HG03064 (cell line): Measurements from ENCODE around the gene AP1G1.
"Not testable (repeated sequence)": the region's sequence is repeated elsewhere in the genome, so short reads cannot be mapped to it uniquely, and the experiment has no call there.

ENCODE experiments used
- ATAC-seq: cut with Tn5 transposase; IDR thresholded peaks from one replicate; pipeline ENCODE4 v1.9.1; 2021; ENCODE audit warnings: low read depth; ENCODE audit not compliant: unreplicated experiment

The AP1G1 gene

GRCh38 chr16:71709229-71709781 is 99.3 kb downstream of the AP1G1 start:
- ATAC-seq = no peak

DNA sequence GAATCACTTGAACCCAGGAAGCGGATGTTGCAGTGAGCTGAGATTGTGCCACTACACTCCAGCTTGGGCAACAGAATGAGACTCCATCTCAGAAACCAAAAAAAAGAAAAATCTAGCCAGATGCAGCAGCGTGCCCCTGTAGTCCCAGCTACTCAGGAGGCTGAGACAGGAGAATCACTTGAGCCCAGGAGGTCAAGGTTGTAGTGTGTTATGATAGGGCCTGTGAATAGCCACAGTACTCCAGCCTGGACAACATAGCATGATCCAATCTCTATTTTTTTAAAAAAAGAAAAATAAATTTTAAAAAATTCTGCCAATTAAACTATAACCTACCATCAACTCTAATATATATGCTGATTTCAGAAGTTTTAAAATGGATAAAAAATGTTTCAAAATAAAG is 99.9 kb downstream of the AP1G1 start:
- no peak for ATAC-seq

GRCh38 chr16:71707199-71707598 is 101.4 kb downstream of the AP1G1 start:
- ATAC-seq = no peak

DNA sequence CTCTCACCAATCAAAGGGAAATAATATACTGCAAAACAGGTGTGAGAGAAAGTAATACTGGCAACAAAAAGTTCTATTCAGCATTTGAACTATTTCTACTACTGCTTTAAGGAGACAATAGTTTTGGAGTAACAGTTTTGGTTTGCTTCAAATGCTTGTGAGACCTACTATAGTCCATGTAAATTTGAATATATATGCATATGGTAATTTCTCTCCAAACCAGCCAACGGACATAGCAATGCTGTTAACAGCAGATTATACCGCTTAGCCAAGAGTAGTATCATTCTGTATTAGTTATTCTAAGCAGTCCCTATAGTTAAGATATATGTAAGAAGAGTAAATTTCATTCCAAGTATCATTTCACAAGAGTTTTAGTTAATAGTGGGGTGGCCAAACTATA is 102.6 kb downstream of the AP1G1 start:
- no peak for ATAC-seq

- ATAC-seq = no peak
Observed at GRCh38 chr16:71703333-71703732, 105.3 kb downstream of the AP1G1 start.

- no peak for ATAC-seq
Observed at GRCh38 chr16:71700831-71701230, 107.8 kb downstream of the AP1G1 start.

DNA sequence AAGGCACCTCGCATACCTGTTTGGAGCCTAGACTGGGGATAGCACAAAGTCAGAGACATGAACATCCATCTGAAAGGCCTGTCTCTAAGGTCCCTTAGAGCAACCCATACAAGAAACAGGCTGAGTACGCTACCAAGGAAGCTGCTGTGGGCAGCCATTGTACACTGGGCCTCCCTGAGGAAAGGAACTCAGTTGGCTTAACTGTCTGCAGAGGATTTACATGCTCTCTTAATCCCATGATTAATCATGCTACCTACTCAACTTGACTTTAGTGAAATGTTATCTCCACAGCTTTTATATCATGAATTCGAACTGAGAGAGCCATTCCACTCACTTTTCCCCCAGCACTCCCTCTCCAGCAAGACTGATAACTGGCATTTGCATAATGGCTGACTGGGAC is 110.1 kb downstream of the AP1G1 start:
- ATAC-seq = no peak

- no peak for ATAC-seq
Observed at GRCh38 chr16:71693164-71693563, 115.5 kb downstream of the AP1G1 start.

- ATAC-seq = no peak
Observed at GRCh38 chr16:71689901-71690300, 118.7 kb downstream of the AP1G1 start.

GRCh38 chr16:71687861-71688260 is 120.8 kb downstream of the AP1G1 start:
- ATAC-seq = no peak

DNA sequence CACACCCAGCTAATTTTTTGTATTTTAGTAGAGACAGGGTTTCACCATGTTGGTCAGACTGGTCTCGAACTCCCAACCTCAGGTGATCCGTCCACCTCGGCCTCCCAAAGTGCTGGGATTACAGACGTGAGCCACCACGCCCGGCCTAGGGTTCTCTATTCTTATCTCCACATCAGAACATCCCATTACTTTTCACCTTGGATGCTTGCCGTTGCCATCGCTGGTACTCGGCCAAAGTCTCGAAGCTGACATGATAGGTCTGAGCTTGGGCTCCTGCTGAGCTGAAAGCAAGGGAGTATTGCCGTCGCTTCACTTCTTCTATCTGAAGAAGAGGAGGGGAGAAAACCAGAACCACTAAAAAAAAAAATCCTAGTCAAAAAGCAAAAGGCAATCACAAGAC is 124.4 kb downstream of the AP1G1 start:
- ATAC-seq = not testable (repeated sequence)

GRCh38 chr16:71681360-71681759 is 127.3 kb downstream of the AP1G1 start:
- no peak for ATAC-seq
